ENCODE measurements around the gene RRM2. TPM values are rescaled to one million over a fixed set of nuclear protein-coding genes. Genes with fewer than 3 reads are reported as not detected.

Gene RRM2
- total RNA-seq: 140 and 186 TPM in 2 replicates

GRCh38 chr2:10122500-10123280 is at the start of gene RRM2:
TSS of gene RRM2 (plus strand) at chr2:10122739. CDS start at chr2:10122799, 60 bp downstream.

GRCh38 chr2:10079870-10080535 is 42.5 kb upstream of the RRM2 start, which contains the start of gene CYS1:
TSS of gene CYS1 (minus strand) at chr2:10080411. CDS start at chr2:10080223, 188 bp downstream.

Other genes starting within 250 kb of the RRM2 start
- 0.50 and 0.74 TPM in 2 replicates for gene GRHL1, start 171.0 kb upstream of the RRM2 start, total RNA-seq
- gene KLF11, start 79.2 kb upstream of the RRM2 start, total RNA-seq: 3.5 and 3.7 TPM in 2 replicates
- gene CYS1, start 42.3 kb upstream of the RRM2 start, total RNA-seq: 0.30 and 0.50 TPM in 2 replicates
- gene HPCAL1, start 180.2 kb downstream of the RRM2 start, total RNA-seq: 62.0 and 74.1 TPM in 2 replicates

Data from bronchus fibroblast of lung (primary cell).